Thoracic aorta (tissue), 2 donors: Measurements from ENCODE around the gene TAT. TPM values are rescaled to one million over a fixed set of nuclear protein-coding genes. Genes with fewer than 3 reads are reported as not detected.

Experiments used
- ATAC-seq: fragments of 150-250 bp; one replicate; pipeline ENCODE4 v1.8.0; 2017; ENCODE audit warnings: low read depth; ENCODE audit not compliant: insufficient number of reproducible peaks, low FRiP score
- DNase-seq: peaks from one replicate; pipeline ENCODE4 v3.0.0-alpha.2; 2020; ENCODE audit warnings: low spot score
- H3K27ac ChIP-seq, 2 donors: fragments of 200-600 bp; sonication (generic); 1 replicate in 1 of 2; 2 replicates in 1 of 2; pipeline ENCODE4 v1.5.1; 2016; ENCODE audit warnings: mild to moderate bottlenecking in 2 of 2, moderate library complexity in 2 of 2
- H3K27me3 ChIP-seq: fragments of 200-600 bp; sonication (generic); replicated peaks from 2 replicates; pipeline ENCODE4 v1.6.0; 2016; ENCODE audit warnings: mild to moderate bottlenecking; ENCODE audit not compliant: insufficient read depth
- H3K36me3 ChIP-seq: fragments of 200-600 bp; sonication (generic); one replicate; pipeline ENCODE4 v1.5.1; 2016
- H3K4me1 ChIP-seq, 2 donors: fragments of 200-600 bp; sonication (generic); 1 replicate in 1 of 2; 2 replicates in 1 of 2; pipeline versions ENCODE4 v1.5.1 to v1.6.0; 2016; ENCODE audit warnings: low read depth in 2 of 2, mild to moderate bottlenecking in 1 of 2; ENCODE audit not compliant: control insufficient read depth in 1 of 2
- H3K4me3 ChIP-seq: fragments of 200-600 bp; sonication (generic); 2 replicates; pipeline ENCODE4 v1.5.1; 2016; ENCODE audit warnings: mild to moderate bottlenecking
- H3K9me3 ChIP-seq: fragments of 200-600 bp; sonication (generic); 2 replicates; pipeline ENCODE4 v1.5.1; 2016
- CTCF ChIP-seq: fragments of 200-600 bp; sonication (generic); IDR thresholded peaks from one replicate; pipeline ENCODE4 v1.5.1; 2019; ENCODE audit warnings: antibody characterized with exemption
- total RNA-seq, 2 donors: library from RNA; depleted of rRNA; stranded (reverse); fragments of >200 nt; gene quantifications; one replicate each; pipeline versions ENCODE4 v1.1.0 to v1.2.3, GENCODE V29; 2016

Gene TAT
- total RNA-seq, 2 donors from 2014 or later: not detected

DNA sequence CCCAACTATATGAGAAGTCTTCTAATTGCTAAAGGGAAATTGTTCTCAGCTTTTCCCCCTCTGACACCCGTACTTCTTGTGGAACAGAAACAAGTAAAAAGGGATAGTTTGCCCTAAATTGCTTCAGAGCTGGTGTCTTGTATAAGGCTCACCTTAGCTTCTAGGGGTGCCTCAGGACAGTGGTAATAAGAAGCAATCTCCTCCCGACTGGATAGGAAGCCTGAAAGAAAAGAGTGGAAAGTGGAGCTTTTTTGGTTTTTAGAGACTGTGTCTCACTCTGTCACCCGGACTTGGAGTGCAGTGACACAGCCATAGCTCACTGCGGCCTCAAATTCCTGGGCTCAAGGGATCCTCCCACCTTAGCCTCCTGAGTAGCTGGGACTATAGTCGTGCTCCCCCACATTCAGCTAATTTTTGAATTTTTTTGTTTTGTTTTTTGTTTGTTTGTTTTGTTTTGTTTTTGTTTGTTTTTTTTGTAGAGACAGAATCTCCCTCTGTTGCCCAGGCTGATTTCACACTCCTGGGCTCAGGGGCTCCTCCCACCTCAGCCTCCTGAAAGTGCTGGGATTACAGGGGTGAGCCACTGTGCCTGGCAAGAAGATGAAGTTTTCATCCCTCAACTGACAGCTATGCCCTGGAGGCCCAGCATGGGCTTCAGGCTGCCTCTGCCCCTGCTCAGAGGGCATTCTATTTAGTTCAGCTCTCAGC, 3.4 kb downstream of the TAT start:
- no peak overlapping the region for H3K27ac ChIP-seq
- no peak for DNase-seq
- H3K4me3 ChIP-seq: no peak overlapping the region
- no peak for TF ChIP-seq CTCF
- H3K4me1 ChIP-seq: no peaks in the 10 kb centered on the region
- H3K36me3 ChIP-seq: no peaks in the 10 kb centered on the region
- H3K9me3 ChIP-seq: no peaks in the 10 kb centered on the region
- ATAC-seq: no peak
- no peaks in the 10 kb centered on the region for H3K27me3 ChIP-seq

- Histone ChIP-seq H3K4me1 (no peaks in the 10 kb centered on the region), H3K9me3 (no peaks in the 10 kb centered on the region), H3K36me3 (no peaks in the 10 kb centered on the region), H3K4me3 (no peak overlapping the region), H3K27me3 (no peaks in the 10 kb centered on the region), H3K27ac (no peak overlapping the region)
- DNase-seq (no peak), ATAC-seq (no peak)
- TF ChIP-seq CTCF: no peak
Measured at GRCh38 chr16:71572497-71573116, 4.3 kb downstream of the TAT start.

DNA sequence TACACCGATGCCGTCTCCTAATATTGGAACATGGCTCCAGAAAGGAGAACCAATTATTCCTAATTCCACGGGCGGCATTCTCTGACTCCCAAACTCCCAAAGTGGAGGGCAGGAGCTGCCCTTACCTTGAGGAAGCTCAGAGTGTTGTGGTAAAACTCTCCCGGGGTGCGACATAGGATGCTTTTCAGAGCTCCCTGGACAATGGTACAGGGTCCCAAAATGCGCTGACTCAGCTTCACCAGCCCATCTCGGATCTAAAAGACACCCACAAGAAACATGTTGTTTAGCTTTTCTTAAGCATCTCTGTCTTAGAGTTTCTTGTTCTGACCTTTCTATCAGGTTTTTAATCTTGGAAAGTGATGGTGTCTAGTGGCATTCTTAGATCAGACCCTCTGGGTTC, 6.7 kb downstream of the TAT start:
- TF ChIP-seq CTCF: no peak
- H3K27ac ChIP-seq: no peak overlapping the region
- no peaks in the 10 kb centered on the region for H3K9me3 ChIP-seq
- ATAC-seq (no peak), DNase-seq (no peak)
- H3K36me3 ChIP-seq: no peaks in the 10 kb centered on the region
- no peak overlapping the region for H3K4me3 ChIP-seq
- no peaks in the 10 kb centered on the region for H3K27me3 ChIP-seq
- H3K4me1 ChIP-seq: peaks cover 0 to 8% of the 10 kb centered on the region in 2 donors

- no peak for ATAC-seq
- no peak overlapping the region for H3K4me3 ChIP-seq
- DNase-seq: no peak
Measured at GRCh38 chr16:71569621-71570020, 7.3 kb downstream of the TAT start.

More at GRCh38 chr16:71569621-71570020, 7.3 kb downstream of the TAT start:
- H3K4me1 ChIP-seq: peaks cover 0 to 8% of the 10 kb centered on the region in 2 donors
- H3K9me3 ChIP-seq: no peaks in the 10 kb centered on the region
- no peak overlapping the region for H3K27ac ChIP-seq
- no peak for TF ChIP-seq CTCF
- no peaks in the 10 kb centered on the region for H3K36me3 ChIP-seq
- H3K27me3 ChIP-seq: no peaks in the 10 kb centered on the region
